ENCODE data around the gene CCNB1IP1.

Gene CCNB1IP1

GRCh38 chr14:20375471-20375870, 42.4 kb upstream of the CCNB1IP1 start:
- TF ChIP-seq ZFX (IDR thresholded peaks at IDR 0.05; ENCODE audit: borderline replicate concordance): no peak
- no peak for TF ChIP-seq CTCF (IDR thresholded peaks at IDR 0.05)
- no peak overlapping the region for H3K27ac ChIP-seq

- no peak for TF ChIP-seq ZFX (IDR thresholded peaks at IDR 0.05; ENCODE audit: borderline replicate concordance)
- TF ChIP-seq CTCF (IDR thresholded peaks at IDR 0.05): no peak
- no peak overlapping the region for H3K27ac ChIP-seq
Measured at GRCh38 chr14:20372796-20373195, 39.7 kb upstream of the CCNB1IP1 start.

- TF ChIP-seq ZFX (IDR thresholded peaks at IDR 0.05; ENCODE audit: borderline replicate concordance) (no peak), CTCF (IDR thresholded peaks at IDR 0.05) (no peak)
- no peak overlapping the region for H3K27ac ChIP-seq
Measured at GRCh38 chr14:20365928-20366327, 32.8 kb upstream of the CCNB1IP1 start.

- H3K27ac ChIP-seq: peak overlapping the region; percentile 30
Measured at GRCh38 chr14:20358474-20358873, 25.4 kb upstream of the CCNB1IP1 start.

GRCh38 chr14:20356422-20356821, 23.3 kb upstream of the CCNB1IP1 start:
- TF ChIP-seq ZFX (IDR thresholded peaks at IDR 0.05; ENCODE audit: borderline replicate concordance): no peak
- TF ChIP-seq CTCF (IDR thresholded peaks at IDR 0.05): no peak
- no peak overlapping the region for H3K27ac ChIP-seq

- H3K27ac ChIP-seq: no peak overlapping the region
- no peak for TF ChIP-seq CTCF (IDR thresholded peaks at IDR 0.05)
- no peak for TF ChIP-seq ZFX (IDR thresholded peaks at IDR 0.05; ENCODE audit: borderline replicate concordance)
Measured at GRCh38 chr14:20350860-20351259, 17.8 kb upstream of the CCNB1IP1 start.

- TF ChIP-seq ZFX (IDR thresholded peaks at IDR 0.05; ENCODE audit: borderline replicate concordance) (no peak), CTCF (IDR thresholded peaks at IDR 0.05) (no peak)
- no peak overlapping the region for H3K27ac ChIP-seq
Measured at GRCh38 chr14:20350282-20350681, 17.2 kb upstream of the CCNB1IP1 start.

- H3K27ac ChIP-seq: no peak overlapping the region
- no peak for TF ChIP-seq ZFX (IDR thresholded peaks at IDR 0.05; ENCODE audit: borderline replicate concordance)
- TF ChIP-seq CTCF (IDR thresholded peaks at IDR 0.05): no peak
Measured at GRCh38 chr14:20347747-20348146, 14.7 kb upstream of the CCNB1IP1 start.

Measured in 22Rv1 (cell line).